ENCODE results near the gene MYO18A.
"Not testable (repeated sequence)": the region's sequence is repeated elsewhere in the genome, so short reads cannot be mapped to it uniquely, and the experiment has no call there.

MYO18A gene

DNA sequence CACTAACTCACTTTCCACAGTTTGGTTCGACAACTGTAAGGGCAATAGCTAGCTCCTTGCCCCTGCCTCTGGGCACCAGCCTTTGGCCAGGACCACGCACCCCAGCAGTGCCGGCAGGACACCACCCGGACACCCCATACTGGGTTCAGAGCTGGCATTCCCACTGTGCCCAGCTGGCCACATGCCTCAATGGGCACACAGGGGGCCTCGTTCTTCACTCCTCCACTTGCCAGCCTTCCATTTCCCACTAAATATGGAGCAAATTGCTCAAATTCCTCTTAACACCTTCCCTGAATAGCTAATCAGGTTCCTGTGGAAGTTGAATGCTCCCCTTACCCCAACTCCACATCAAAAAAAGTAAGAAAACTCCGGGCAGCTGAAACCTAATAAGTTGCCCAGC is 84.8 kb downstream of the MYO18A start:
- DNase-seq = no peak

DNA sequence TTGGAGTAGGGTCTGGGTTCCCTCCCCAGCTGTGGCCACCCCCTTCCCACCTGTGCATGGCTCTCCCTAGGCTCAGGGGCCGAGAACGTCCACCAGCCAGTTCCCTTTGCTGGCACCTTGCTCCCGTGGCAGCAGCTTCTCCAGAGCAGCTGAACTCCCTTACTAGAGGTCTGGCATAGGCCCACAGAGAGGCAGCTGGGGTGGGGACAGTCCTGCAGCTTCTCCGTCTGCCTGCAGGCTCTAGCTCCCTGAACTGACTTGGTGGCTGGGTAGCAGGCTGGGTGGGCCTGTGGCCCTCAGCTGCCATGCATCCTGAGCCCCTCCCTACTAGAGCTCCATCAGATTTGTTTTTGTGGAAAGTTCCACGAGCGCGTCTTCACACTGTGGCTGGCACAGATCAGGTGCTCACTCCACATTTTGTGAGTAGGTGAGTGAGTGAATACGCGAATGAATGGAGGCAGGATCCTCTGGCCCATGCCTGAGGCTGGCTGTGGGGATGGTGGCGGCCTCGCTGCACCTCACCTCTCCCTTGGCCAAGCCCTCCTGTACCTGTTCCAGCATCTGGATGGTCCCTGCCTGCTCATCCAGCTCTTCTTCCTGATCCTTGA is 86.0 kb downstream of the MYO18A start:
- no peak for DNase-seq

DNA sequence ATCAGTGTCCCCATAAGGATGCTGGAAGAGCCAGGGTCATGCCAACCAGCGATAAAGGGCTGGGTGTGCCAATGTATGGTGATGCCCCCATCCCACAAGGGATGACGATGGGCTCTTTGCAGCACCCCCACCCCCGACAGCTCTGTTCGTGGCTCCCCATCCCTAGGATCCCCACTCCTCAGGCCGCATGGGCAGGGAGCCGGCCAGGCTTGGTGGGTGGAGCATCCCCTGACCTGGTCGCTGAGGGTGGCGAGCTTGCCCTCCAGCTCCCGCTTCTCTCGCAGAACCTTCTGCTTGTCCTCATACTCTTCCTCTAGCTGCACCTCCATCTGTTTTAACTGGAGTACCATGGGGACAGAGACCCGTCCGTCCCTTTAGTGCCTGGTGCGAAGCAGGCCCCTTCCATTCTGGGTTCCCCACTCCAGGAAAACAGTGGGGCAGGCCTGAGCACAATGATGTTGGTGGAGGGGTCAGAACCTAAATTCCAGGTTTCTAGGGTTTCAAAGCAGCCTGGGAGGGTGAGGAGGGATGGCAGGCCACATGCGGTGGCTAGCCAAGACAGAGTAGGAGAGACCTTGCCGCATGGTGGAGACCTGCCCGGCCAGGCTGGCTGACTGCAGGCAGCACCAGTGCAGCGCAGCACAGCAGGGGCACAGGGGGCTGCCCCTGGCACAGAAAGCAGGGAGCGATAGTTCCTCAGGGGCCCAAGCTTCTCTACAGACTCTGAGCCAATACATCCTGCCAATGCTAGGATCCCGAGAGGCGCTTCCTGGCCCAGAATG is 86.9 kb downstream of the MYO18A start:
- DNase-seq = no peak

DNA sequence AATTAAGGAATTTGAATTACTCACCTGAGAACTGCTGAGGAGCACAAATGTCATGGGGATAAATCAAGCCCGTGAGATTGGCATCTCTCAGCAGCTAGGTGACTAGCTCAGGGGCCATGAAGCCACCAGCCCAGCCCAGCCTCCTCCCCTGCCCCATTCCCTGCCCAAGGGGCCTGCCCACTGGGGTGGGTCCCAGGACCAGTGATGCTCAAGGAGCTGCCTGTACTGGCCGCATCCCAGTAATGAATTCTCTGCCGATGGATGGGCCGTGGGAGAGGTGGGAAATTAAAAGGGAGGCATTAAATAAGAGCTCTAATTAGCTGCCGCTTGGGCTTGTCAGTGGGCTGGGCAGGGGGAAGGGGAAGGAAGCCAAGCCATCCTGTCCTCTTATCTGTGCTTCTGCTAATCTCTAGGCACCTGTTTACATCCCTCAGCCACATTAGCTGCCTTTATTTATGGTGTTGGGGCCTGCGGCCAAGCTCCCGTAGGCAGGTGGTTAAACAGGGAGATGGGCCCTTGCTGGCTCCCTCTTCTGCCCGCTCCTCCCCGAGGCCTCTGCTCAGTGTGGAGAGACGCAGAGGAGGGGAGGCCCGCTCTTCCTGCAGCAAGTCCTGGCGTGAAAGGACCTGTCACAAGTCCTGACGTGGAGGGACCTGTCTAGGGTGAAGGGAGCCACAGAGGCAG is 88.5 kb downstream of the MYO18A start:
- DNase-seq = no peak

DNA sequence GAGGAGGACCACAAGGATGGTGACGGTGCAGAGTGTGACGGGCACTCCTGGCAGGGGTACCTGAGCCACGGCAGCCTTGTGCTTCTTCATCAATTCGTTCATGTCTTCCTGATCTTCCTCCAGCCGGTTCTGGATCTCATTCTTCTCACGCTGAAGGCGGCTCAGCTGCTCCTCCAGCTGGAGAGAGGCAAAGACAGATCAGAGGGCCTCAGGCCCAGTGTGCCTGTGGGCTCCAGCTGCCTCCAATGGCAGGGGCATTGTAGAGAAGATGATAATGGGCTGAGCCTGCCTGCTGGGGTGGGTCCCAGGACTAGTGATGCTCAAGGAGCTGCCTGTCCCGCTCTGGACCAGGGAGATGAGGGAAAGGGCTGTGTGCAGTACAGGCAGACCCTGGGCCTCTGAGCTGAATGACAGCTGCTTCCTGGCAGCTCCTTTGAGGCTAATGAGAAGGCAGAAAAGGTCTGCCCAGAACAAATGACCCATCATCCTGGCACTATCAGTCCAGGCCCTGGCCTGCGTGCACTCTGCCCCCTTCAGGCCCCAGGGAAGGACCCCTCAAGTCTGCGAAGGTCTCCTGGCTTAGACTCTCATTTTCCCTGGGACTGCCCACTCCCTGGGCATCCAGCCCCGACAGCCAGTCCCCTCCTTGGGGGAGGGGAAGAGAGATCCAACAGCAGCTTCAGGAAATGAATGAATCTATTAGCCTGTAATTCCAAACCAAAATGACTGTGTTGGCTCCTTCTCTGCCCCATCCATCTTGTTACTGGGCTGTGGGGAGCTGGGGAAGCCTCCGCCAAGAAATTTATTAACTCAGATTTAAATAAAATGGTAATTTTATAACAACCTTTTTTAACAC is 89.2 kb downstream of the MYO18A start:
- DNase-seq = no peak

DNA sequence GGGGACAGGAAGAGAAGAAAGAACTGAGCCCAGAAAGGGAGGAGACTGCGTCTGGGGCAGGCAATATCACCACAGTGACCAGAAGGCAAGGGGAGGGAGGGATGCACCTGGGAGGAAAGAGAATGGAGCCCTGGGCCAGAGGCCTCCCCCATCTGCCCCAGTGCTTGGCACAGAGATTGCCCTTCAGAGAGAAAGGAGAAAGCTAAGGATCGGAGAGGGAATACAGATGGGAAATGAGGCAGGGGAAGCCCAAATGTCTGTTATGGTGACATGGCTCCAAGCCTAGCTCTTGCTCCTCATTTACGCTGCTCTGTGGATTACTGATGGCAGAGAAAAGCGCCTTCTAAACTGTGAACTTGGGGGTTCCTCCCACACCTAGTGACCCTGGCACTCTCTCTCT is 90.1 kb downstream of the MYO18A start:
- no peak for DNase-seq

DNA sequence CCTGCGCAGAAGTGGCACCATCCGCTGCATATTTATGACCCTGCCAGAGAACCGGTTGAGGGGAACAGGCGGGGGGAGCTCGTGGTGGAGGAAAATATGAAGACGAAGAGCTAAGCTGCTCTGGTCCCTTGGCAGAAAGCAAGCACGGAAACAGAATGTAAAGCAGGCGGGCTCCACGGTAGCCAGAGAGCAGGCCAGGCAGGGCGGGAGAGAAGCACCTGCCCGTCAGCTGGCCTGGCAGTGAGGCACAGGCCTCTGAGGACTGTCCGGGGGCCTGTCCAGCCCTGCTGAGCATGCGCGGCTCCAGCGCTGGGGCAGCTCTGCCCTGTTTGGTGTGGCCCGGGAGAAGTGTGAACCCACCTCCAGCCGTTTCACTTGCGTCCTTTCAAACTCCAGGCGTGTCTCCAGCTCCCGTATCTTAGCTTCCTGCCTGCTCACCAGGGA is 90.6 kb downstream of the MYO18A start:
- DNase-seq = no peak

DNA sequence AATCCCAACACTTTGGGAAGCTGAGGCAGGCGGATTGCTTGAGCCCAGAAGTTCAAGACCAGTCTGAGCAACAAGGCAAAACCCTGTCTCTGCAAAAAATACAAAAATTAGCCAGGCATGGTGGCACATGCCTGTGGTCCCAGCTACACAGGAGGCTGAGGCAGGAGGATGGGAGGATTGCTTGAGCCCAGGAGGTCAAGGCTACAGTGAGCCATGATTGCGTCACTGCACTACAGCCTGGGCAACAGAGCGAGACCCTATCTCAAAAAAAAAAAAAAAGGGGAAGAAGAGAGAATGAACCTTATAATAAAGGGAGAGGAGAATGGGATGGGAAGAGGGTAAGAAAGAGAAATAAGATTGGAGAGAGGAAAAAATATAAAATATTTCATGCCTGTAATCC is 91.4 kb downstream of the MYO18A start:
- not testable (repeated sequence) for DNase-seq

DNA sequence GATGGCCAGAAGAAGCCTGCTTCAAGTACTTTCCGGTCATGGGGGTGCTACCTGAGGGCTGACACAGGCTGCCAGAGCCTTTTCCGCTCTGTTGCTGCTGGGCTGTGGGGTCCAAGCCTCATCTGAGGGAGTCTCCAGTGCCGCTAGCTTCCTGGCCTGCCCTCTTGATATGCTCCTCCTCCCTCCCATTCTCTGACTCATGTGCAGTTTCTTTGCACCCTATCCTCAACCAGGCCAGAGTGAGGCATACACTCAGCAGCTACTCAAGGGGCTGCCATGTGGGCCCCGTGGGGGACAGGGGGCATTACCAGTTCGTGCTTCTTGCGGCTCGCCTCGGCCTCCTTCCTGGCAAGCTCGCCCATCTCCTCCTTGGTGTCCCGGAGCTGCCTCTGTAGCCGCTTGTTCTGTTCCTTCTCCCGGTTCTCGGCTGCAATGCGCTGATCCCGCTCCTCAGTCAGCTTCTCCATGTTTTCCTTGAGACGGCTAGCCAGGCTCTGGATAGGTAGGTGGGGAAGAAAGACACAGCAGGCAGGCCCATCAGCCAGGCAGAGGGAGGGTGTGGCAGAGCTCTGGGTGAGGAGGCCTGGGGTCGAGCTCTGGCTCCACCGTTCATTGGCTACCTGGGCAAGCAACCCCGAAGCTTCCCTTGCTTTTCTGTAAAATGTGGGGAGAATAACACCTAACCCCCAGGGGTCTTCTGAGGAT is 93.4 kb downstream of the MYO18A start:
- no peak for DNase-seq

DNA sequence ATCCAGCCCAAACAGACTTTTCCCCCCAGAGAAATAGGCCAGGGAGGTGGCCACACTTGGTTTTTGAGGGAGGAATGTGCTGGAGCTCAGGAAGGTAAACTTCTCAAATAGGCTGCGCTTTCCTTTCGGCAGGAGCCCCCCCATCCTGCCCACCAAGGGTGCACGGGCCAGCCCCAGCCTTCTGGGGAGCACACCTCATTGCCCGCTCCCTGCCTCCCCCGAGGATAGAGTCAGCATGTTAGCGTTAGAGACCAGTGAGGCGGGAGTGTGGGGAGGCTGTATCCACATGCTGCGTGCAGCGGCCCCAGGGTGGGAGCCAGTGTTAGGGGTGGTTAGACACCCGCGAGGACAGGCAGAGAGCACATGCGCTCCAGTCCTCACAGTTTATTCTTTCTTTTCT is 95.0 kb downstream of the MYO18A start:
- no peak for DNase-seq

DNA sequence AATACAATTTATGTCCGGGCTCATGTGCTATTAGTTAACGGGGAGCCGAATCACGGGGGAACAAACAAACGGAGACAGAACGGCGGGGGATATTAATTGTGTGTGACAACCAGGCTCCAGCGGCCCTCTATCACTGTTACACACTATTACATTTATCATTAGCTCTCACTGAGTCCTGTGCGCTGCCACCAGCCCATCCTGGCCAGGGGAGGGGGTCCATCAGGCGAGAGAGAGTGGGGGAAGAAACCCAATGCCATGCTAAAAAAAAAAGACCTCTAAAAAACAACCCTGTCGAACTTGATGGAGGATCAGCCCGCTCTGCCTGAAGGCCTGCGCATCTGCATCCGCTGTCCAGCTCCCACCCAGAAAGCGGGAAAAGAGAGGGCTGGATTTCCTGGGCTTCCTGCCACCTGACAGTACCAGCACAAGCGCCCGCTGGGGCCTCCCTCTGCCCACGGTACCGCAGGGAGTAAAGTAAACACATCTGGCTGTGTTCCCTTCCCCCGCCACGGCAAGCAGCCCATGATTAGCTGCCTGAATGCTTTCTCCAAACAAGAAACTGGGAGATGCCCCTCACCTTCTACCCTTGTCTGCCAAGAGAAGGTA is 95.6 kb downstream of the MYO18A start:
- no peak for DNase-seq

DNA sequence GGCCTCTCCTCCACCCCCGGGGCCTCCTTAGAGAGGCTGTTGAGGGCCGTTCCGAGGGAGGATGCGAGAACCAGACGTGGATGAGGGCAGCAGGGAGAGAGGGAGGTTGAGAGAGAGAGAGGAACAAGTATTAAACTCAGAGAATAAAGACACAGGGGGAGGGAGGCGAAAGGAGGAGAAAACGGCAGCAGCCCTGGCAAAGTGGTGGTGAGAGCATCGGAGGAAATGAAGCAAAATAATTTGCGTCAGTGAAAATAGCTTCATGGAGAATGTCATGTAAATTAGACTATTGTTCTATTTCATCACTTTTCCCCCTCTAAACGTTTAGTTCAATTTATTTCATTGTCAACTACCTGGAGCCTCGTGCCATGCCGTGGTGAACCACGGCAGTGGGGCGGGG is 99.2 kb downstream of the MYO18A start:
- DNase-seq = no peak

DNA sequence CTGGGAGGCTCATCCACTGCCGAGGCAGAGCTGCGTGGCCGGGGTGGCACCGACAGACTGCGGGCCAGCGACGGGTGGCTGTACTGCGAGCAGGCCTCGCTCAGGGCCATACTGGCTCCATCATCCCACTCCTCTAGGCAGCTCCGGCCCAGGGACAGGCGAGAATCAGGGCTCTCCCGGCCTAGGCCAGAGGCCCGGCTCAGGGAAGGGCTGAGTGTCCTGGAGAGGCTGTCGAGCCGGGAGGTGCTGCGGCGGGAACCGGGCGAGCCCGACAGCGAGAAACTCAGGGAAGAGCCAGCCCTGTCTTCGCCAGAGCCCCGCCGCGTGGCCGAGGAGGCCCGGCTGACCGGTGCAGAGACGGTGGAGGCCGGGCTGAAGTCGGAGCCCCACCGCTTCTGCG is 99.9 kb downstream of the MYO18A start:
- DNase-seq = no peak

DNA sequence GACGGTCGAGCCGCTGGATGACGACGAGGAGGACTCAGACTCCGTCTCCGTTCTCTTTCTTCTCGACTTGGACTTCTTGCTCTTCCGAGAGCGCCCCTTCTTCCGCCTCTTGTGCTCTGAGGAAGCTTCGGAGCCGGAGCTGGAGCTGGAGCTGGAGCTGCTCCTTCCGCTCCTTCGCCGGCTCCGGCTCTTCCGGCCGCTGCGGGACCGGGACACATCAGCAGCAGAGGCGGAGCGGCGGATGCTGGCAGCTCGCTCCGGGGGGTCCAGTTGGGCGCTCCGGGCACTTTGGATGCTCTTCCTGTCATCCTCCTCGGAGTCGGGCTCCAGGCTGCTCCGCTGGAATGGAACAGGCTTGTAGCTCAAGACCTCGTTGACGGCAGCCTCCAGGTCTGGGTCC is 100.3 kb downstream of the MYO18A start:
- DNase-seq = no peak

DNA sequence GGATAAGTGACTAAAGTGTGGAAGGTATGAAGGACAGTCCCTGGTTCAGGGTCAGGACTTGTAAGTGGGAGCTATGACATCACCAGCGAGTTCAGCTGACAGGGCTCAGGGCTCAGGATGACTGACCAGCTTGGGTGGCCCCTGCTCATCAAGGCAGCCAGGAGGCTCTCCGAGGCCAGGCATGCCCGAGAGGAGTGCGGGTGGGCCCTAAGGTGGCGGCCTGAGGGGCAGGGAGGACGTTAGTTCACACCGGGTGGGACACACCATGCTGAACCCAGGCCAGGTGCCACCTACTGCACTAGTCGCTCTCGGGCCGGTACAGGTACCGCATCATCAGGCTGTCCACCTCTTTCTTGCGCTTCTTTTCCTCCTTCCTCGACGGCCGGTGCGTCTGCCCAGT is 100.8 kb downstream of the MYO18A start:
- DNase-seq = no peak

DNA sequence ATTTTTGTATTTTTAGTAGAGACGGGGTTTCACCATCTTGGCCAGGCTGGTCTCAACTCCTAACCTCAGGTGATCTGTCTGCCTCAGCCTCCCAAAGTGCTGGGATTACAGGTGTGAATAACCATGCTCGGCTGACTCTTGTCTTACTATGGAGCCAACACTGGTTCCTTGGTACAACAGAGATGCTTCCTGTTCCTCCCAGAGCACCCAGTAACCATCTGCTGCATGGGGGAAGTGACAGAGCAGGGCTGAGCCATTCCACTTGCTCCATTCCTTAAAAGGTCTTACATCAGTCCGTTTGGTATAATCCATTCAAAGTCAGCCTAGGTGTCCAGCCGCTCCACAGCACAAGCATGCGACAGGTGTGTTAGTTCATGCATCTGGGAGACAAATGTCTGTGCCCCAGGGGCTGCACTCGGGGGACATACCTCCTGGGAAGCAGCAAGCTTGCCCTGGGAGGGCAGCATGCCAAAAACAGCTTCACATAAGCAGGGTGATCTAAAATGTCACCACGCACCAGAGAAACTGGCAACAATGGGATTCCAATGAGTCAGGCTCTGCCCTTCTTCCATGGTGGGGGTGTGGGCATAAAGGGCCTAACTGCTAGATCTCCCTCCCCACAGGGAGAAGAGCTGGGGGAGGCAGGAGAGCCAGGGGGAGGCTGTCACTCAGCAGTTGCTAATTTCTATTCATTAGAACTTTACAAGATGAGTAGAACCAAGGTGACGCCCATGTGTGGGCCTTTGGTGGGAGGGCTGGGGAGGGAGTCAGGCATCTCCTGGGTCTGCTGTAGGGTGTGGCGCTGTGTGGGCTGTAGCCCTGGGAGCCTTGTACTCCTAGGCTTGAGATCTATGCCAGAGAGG is 101.8 kb downstream of the MYO18A start:
- no peak for DNase-seq

DNA sequence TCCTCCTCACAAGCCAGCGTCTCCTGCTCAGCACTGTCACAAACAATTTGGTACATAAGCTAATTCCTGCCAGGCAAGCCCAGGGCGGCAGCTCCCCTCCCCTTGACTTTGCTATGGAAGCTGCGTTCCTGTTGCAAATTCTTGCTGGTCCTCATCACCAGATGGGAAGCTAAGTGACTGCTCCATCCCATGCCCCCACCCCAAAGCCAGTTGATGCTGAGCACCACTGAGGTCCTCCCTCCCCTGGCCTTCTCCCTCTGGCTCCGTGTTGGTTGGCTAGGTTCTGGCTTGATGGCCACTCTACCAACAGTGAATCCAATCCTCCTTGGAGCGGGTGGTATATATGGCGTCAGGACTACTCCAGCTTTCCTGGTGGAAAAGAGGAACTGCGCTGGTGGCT is 102.9 kb downstream of the MYO18A start:
- no peak for DNase-seq

DNA sequence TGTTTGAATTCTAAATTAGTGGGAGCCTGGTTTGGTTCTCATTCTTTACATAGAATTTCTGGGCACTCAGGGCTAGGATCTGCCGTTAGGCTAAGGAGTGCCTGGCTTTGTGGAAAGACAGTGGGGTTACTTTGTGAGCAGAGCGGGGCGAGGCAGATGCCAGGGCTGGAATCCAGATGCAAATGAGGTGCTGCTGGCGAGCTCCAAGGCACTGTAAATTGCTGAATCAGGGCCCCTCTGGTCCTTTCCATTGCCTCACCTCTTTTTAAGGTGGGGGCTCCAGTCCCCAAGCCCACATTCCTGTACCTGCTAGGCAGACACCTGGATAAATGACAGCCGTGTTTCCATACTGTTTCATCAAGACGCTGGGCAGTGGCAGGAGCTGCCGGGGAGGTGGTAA is 103.5 kb downstream of the MYO18A start:
- DNase-seq = no peak

DNA sequence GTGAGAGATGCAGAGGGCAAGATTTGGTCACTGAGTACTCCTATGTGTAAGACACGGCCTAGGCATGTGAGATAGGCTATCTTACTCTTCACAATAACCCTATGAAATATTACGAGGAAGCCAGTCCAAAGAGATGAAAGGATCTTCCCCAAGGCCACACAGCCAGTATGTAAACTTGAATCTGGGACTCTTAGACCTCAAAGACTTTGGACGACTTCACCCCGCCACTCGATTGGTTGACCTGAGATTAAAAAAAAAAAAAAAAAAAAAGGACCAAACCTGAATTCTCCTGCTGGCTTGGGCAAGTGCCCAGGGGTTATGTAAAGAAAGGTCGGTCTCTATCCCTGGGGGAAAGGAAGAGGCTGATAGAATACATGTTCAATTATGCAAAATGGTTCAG is 104.1 kb downstream of the MYO18A start:
- no peak for DNase-seq

DNA sequence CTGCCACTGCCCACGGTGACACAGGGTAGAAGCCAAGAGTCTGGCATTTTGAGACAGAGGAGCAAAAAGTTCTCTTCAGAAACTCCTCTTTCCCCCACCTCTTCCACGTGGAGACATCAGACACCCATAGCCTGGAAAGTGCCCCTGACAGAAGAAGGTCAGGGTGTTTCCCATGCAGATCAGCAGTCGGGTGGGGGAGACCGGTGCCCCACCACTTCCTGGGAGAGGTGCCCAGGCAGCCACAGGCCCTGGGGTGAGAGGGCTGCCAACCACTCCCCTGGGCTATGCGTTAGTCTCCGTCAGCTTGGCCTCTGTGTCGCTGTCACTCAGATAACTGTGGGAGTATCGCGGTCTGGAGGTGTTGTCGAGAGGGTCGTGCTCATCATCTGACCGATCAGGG is 105.7 kb downstream of the MYO18A start:
- DNase-seq = no peak

DNA sequence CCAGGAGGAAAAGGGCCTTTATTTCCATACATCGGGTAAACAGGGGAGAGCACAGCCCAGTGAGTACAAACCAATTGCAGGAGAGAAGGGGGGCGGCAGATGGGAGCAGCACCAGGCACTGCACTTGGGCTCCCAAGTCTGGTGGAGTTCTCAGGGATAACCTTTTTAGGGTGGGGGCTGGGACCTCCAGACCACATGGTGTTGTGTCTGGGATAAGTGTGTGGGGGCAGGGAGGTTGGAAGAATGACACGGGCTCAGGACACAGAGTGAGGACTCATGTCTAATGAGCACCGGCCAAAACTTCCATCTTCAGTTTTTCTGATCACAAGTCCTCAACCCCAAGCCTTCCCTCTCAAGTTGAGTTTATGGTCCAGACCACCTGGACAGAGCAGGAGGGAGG is 106.7 kb downstream of the MYO18A start:
- no peak for DNase-seq

Measured in activated naive CD4-positive, alpha-beta T cell (primary cell).